Subcutaneous adipose tissue (tissue), 4 donors: ENCODE results near the gene TPST1. TPM values are rescaled to one million over a fixed set of nuclear protein-coding genes. Genes with fewer than 3 reads are reported as not detected.

Experiments
- CTCF ChIP-seq: fragments of 450-650 bp; IDR thresholded peaks from one replicate; pipeline ENCODE4 v1.5.1; 2016; ENCODE audit warnings: low read depth, mild to moderate bottlenecking, control low read depth, antibody characterized with exemption, moderate library complexity
- small RNA-seq: library from RNA; depleted of rRNA; stranded (forward); fragments of <200 nt; gene quantifications from one replicate; pipeline ENCODE3, GENCODE V24; 2016
- total RNA-seq, 4 donors: library from RNA; depleted of rRNA; stranded (reverse); fragments of >200 nt; gene quantifications; one replicate each; pipeline ENCODE4 v1.1.0, GENCODE V29; 2016

Gene TPST1
- total RNA-seq, 4 donors from 2014 or later: 20.7 to 41.3 (median 22.6) TPM

DNA sequence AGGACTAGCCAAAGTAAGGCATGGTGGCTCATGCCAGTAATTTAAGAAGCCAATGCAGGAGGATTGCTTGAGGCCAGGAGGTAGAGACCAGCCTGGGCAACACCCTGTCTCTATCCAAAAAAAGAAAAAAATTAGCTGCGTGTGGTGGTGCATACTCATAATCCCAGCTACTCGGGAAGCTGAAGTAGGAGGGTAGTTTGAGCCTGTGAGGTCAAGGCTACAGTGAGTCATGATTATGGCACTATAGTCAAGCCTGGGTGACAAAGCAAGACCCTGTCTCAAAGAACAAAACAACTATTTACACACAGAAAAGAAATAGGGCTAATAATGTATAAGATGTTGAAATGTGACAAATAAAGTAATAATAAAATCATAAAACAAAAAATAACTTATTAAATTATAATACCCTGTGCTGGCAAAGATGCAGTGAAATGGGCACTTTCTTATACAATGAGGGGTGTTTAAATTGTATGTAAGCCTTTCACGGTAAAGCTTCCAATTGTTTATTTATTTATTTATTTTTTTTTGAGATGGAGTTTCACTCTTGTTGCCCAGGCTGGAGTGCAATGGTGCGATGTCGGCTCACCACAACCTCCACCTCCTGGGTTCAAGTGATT lies 175.2 kb downstream of the TPST1 start:
- no peak for TF ChIP-seq CTCF

DNA sequence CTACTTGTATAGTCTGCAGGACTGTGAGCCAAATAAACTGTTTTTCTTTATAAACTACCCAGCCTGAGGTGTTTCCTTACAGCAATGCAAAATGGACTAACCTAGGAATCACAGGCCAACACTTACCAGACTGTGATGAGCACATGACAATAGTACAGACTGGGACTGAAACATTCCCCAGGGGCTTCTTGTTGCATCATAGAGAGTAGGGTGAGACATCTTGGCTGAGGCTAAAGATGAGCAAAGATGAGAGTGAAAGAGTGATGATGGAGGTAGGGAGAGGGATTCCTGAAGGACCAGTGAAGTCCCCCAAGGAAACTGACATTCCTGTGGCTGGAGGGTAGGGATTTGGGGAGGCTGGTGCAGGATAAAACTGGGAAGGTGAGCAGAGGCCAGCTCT lies 194.4 kb downstream of the TPST1 start:
- TF ChIP-seq CTCF: no peak

DNA sequence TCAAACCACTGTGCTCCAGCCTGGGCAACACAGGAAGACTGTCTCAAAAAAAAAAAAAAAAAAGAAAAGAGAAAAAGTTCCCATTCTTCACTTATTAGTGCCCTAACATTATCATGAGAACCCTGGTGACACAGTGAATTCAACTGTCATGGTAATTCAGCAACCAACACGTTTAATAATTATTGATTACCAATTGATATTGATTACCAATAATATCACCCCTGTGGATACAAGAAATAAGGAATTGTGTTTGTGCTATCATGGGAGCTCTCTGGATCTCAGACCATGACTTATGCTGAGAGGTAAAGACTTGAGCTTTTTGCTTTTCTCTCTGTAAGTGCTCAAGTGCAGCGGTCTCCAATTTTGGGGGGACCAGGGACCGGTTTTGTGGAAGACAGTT lies 195.3 kb downstream of the TPST1 start:
- TF ChIP-seq CTCF: no peak

- TF ChIP-seq CTCF: no peak
Measured at GRCh38 chr7:66403564-66403963, 198.4 kb downstream of the TPST1 start.

DNA sequence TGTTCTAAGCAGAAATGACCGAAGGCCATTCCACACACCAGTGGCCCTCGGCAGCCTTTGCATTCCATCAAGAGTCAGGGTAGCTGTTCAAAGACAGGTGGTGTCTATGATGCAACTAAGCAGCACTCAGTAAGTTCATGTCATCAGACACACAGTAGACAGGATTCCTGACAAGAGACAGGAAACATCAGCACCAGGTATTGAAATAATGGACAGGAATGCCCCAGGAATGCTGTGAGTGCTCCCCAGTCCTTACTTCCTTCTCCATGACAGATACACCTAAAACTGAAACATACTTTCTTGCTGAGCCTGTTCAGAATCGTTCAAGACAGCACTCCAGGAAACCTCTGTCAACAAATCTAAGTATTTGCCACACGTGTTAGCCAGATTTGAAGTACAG lies 204.4 kb downstream of the TPST1 start:
- no peak for TF ChIP-seq CTCF

Small RNAs within 50 kb of the gene (small RNA-seq; reads per million reads assigned to genes)
- gene RNU6-313P: not detected

Other genes with a start within 250 kb of the TPST1 start
- 100 to 1,000 TPM in 1 of 4 donors, 10 to 100 TPM in 3; 34.1 to 104 (median 44.9) TPM for gene GUSB, start 223.1 kb upstream of the TPST1 start, total RNA-seq
- gene ASL, start 129.5 kb upstream of the TPST1 start, total RNA-seq: 10 to 100 TPM; 15.5 to 34.6 (median 30.7) TPM
- gene CRCP, start 90.5 kb upstream of the TPST1 start, total RNA-seq: 10 to 100 TPM; 27.1 to 47.1 (median 37.0) TPM